SK-N-MC (cell line): Measurements from ENCODE around the gene MAEA.

Experiments
- EZH2 ChIP-seq: fragments of 200-600 bp; sonication (generic); IDR thresholded peaks from one replicate; pipeline ENCODE4 v1.6.1; 2017; ENCODE audit warnings: antibody characterized with exemption
- FOXP2 ChIP-seq: optimal IDR thresholded peaks from 2 replicates; pipeline ENCODE3; 2011; ENCODE audit warnings: mild to moderate bottlenecking, moderate library complexity; ENCODE audit not compliant: insufficient read depth; ENCODE audit errors: extremely low read length, control extremely low read depth
- POLR2AphosphoS5 ChIP-seq: IDR thresholded peaks from 2 replicates; pipeline ENCODE4 v1.6.1; 2012; ENCODE audit warnings: mild to moderate bottlenecking, low read depth, low read length, borderline replicate concordance

DNA sequence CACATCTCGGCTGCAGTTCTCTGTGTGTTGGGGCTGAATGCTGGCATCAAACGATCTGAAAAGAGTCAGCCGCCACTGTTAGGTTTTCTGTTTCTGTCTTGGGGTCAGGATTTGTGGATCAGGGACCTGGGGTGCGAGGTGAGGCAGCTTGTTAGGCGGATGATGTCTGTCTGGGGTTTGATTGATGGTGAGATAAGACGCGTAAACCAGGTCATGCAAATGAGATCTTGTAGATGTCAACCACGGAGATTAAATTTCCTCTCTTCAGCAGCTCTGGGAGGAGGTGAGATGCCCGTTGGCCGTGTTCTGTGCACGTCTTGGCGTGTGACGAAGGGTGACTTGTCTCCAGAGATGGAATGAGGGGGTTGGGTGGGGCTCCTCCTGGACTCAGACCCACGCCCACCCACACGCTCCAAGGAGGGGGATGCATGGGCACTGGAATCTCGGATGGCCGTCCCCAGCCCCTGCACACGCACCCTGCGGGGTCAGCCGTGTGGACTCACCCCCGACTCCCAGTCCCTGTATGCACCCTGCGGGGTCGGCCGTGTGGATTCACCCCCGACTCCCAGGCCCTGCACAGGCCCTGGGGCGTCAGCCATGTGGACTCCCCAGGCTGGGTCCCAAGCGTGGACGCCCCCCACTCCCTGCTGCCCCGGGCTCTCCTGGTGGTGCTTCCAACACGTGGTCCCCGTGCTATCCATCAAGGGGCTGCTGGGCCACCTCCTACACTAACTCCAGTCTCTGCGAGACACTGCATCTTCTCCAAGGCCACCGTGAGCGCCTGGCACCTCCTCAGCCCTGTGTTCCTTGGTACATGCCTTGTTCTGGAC lies 41.3 kb downstream of the MAEA start:
- TF ChIP-seq EZH2 = no peak
- no peak for TF ChIP-seq POLR2AphosphoS5
- no peak for TF ChIP-seq FOXP2
